Measurements from ENCODE around the gene FAM98C. TPM values are rescaled to one million over a fixed set of nuclear protein-coding genes. Genes with fewer than 3 reads are reported as not detected.
A peak's percentile ranks its signal among the peaks of the same experiment; 100 is the strongest.

Gene FAM98C
- polyA plus RNA-seq, 1 experiment = 12.2 TPM

DNA sequence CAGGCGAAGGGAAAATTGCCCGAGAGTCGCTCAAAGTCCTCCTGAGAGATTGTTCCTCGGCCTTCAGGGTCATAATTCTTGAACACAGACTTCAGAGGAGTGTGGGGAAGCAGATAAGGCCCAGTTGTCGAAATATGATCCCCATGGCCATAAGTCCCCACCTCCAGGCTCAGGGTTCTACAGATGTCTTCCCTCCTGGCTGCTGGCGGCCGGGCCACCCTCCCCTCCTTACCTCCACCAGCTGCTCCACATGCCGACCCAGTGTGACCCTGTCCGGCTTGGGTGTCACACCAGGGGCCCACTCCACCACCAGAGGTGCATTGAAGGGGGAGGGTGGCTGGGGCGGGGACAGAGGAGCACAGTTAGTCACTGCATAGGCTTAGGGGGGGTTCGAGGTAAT is 10.1 kb downstream of the FAM98C start:
- H3K36me3 ChIP-seq (ENCODE audit: control insufficient read depth, insufficient read depth, low read length) = no peaks in the 10 kb centered on the region
- ChIA-PET POLR2A (no interaction called here), CTCF (interaction anchor here (0.7 to 4.6 kb wide), 2 partner anchors 9 to 517 kb away, joined by 3 to 40 read pairs; partner anchors contain the start of genes FAM98C and SARS2)
- TF ChIP-seq, protein P1, sequence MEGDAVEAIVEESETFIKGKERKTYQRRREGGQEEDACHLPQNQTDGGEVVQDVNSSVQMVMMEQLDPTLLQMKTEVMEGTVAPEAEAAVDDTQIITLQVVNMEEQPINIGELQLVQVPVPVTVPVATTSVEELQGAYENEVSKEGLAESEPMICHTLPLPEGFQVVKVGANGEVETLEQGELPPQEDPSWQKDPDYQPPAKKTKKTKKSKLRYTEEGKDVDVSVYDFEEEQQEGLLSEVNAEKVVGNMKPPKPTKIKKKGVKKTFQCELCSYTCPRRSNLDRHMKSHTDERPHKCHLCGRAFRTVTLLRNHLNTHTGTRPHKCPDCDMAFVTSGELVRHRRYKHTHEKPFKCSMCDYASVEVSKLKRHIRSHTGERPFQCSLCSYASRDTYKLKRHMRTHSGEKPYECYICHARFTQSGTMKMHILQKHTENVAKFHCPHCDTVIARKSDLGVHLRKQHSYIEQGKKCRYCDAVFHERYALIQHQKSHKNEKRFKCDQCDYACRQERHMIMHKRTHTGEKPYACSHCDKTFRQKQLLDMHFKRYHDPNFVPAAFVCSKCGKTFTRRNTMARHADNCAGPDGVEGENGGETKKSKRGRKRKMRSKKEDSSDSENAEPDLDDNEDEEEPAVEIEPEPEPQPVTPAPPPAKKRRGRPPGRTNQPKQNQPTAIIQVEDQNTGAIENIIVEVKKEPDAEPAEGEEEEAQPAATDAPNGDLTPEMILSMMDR (IDR thresholded peaks at IDR 0.05; ENCODE audit: insufficient read depth, low read depth, low read length) = no peak
- no peak for DNase-seq (ENCODE audit: low read depth)
- H3K27me3 ChIP-seq (ENCODE audit: control insufficient read depth, insufficient read depth, low read length) = peaks cover 1% of the 10 kb centered on the region; the same call in 1 of the 2 replicates
- H3K4me3 ChIP-seq (ENCODE audit: low read depth, low read length) = no peak overlapping the region

DNA sequence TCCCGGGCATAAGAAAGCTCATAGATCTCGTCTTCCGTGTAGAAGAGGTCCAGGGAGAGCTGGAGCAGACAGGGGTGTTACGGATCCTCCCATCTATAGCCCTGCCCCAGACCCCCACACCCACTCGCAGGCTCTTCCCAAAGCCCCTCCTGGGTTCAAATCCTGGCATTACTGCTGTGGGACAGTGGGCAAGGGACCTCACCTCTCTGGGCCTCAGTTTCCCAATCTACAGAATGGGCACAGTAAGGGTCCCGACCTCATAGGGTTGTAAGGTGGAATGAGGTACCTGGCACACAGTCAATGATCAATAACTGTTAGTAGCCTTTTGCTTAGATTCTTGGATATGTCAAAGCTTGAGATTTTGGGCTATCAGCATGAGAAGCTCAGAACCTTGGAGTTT is 10.5 kb downstream of the FAM98C start:
- TF ChIP-seq, protein P1 (IDR thresholded peaks at IDR 0.05; ENCODE audit: insufficient read depth, low read depth, low read length) = no peak
- H3K4me3 ChIP-seq (ENCODE audit: low read depth, low read length) = no peak overlapping the region
- CTCF ChIA-PET = interaction anchor here (0.7 to 4.6 kb wide), 2 partner anchors 10 to 517 kb away, joined by 3 to 40 read pairs; partner anchors contain the start of genes FAM98C and SARS2
- peaks cover 4% of the 10 kb centered on the region; the same call in 1 of the 2 replicates for H3K27me3 ChIP-seq (ENCODE audit: control insufficient read depth, insufficient read depth, low read length)
- DNase-seq (ENCODE audit: low read depth) = no peak
- POLR2A ChIA-PET = no interaction called here
- no peaks in the 10 kb centered on the region for H3K36me3 ChIP-seq (ENCODE audit: control insufficient read depth, insufficient read depth, low read length)

DNA sequence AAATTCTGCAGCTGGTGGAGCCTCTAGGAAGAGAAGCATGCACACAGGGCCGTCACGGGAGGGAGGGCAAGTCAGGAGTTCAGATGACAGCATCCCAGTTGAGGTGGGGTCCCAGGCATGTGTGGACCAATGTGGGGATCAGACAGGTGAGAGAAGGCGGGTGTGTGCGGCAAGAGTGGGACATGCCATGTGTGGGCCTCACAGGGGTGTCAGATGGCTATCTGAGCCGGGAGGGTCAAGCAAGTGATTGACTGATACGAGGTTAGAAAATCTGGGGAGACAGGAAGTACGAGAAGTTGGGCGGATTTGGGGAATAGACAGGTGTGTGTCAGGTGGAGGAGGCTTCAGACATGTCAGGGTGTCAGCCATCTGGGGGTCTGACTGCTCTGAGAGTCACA is 14.3 kb downstream of the FAM98C start:
- TF ChIP-seq, protein P1 (IDR thresholded peaks at IDR 0.05; ENCODE audit: insufficient read depth, low read depth, low read length) = no peak
- CTCF ChIA-PET = no interaction called here
- Histone ChIP-seq H3K4me3 (ENCODE audit: low read depth, low read length) (no peak overlapping the region), H3K36me3 (ENCODE audit: control insufficient read depth, insufficient read depth, low read length) (no peaks in the 10 kb centered on the region), H3K27me3 (ENCODE audit: control insufficient read depth, insufficient read depth, low read length) (peaks cover 7% of the 10 kb centered on the region; the same call in 1 of the 2 replicates)
- POLR2A ChIA-PET = no interaction called here
- DNase-seq (ENCODE audit: low read depth) = no peak

DNA sequence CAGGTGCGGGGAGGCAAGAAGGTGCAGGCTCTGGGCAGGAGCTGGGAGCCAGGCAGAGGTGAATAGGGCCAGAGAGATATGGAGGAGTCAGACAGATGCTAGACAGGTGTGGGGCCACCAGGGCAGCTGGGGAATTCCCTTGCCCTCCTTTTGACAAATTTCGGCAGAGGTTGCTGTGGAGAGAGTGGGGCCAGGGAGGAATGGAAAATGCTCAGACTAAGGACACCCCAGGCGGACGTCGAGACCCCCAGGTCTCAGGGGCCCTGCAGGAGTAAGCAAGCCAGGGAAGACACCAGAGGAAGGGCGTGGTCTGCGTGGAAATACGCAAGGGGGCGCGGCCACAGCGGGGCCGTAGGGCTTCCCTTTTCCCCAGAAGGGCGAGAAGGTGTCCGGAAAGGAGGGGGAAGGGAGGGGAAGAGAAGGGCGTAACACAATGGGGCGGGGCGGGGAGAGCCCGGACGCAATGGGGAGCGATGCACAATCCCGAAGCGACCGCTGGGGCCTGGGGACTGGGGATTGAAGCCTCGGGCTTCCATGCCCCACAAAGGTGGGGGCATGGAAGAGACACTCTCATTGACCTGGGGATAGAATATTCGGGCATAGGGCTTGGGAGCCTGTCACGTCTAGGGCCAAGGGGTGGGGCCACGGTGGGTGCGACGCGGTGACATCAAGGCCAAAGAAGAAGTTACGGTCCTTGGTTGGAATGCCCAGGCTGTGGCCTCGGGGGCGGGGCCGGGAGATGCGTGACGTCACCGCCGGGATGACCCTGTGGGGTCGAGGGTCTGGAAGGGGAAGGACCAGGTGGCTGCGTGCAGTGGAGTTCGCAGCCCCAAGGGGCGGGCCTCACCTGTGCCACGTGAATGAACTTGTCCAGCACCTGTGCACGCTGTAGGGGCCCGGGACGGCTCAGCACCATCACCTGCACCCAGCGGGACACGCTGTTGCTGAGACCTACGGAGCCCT is 14.9 kb downstream of the FAM98C start:
- TF ChIP-seq, protein P1 (IDR thresholded peaks at IDR 0.05; ENCODE audit: insufficient read depth, low read depth, low read length) = no peak
- CTCF ChIA-PET = no interaction called here
- peaks cover 7% of the 10 kb centered on the region; the same call in 1 of the 2 replicates for H3K27me3 ChIP-seq (ENCODE audit: control insufficient read depth, insufficient read depth, low read length)
- DNase-seq (ENCODE audit: low read depth) = no peak
- no peaks in the 10 kb centered on the region for H3K36me3 ChIP-seq (ENCODE audit: control insufficient read depth, insufficient read depth, low read length)
- H3K4me3 ChIP-seq (ENCODE audit: low read depth, low read length) = peak overlapping the region; percentile 25; the same call in 1 of the 2 replicates
- POLR2A ChIA-PET = no interaction called here

DNA sequence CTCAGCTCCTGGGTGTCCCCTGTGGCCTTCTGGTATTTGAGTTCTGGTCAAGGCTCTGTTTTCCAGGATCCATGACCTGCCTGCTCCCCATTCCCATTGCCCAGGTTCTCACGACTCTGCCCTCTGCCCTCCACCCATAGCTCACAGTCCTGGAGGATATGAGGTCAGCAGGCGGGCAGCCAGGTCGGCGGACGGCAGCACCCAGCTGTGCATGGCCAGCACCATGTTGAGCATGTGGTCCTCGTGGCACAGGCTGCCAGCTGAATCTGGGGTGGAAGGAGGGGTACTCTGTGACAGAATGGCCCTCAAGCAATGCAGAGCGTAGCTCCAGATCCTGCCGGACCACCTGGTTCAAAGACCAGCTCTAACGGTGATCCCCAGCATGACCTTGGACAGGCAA is 18.0 kb downstream of the FAM98C start:
- CTCF ChIA-PET = interaction anchor here (2.4 kb wide), 1 partner anchor 18 kb away, joined by 16 read pairs; the partner anchor contains the start of gene FAM98C
- TF ChIP-seq, protein P1 (IDR thresholded peaks at IDR 0.05; ENCODE audit: insufficient read depth, low read depth, low read length) = no peak
- Histone ChIP-seq H3K4me3 (ENCODE audit: low read depth, low read length) (no peak overlapping the region), H3K36me3 (ENCODE audit: control insufficient read depth, insufficient read depth, low read length) (no peaks in the 10 kb centered on the region), H3K27me3 (ENCODE audit: control insufficient read depth, insufficient read depth, low read length) (peaks cover 9% of the 10 kb centered on the region)
- POLR2A ChIA-PET = no interaction called here
- DNase-seq (ENCODE audit: low read depth) = no peak
